ENCODE measurements around the gene S100A7. TPM values are rescaled to one million over a fixed set of nuclear protein-coding genes. Genes with fewer than 3 reads are reported as not detected.
"Not testable (repeated sequence)": the region's sequence is repeated elsewhere in the genome, so short reads cannot be mapped to it uniquely, and the experiment has no call there.

The S100A7 gene
- total RNA-seq, 4 donors from 2014 or later: 22.9 TPM; not detected in 3

DNA sequence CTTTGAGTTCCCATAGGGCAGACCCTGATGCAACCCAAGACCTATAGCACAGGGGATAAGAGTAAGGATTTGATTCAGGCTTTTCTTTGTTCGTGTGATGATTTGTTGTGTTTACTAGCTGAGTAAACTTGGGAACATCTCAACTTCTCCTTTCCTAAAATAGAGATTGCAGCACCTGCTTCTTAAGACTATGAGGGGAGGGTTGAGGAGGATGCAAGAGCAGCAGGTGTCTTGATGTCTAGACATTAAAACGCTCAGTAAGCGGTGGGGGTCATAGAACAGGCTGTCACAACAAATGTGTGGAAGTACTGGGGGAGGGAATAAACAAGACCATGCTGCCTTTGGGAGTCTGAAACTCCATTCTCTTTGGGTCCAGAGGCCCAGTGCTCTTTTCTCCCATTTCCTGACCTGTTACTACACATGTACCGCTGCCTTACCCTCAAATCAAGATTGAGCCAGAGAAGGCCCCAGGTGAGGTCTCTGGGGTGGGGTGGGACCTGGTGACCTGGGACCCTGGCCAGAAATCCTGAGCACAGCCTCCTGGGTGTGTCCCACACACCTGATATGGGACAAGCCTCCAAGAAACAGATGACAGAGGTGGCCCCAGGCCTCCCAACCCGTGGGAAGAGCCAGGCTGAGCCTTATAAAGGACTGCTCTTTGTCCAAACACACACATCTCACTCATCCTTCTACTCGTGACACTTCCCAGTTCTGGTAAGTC, 44.4 kb downstream of the S100A7 start, which contains the start of gene S100A7A:
S100A7A (plus strand) TSS at position 671 of the 721 bp plus-strand sequence. CDS start 1,563 bp downstream, outside the sequence.
- no peak for DNase-seq (ENCODE audit: low spot score in 2 of 2)
- H3K4me1 ChIP-seq: no peaks in the 10 kb centered on the region
- no peak within 1 kb of the TSS for H3K4me3 ChIP-seq
- no peaks in the 10 kb centered on the region for H3K36me3 ChIP-seq
- H3K27me3 ChIP-seq: no peaks in the 10 kb centered on the region
- WGBS, 2 donors: 70 to 77% methylated on average over 6 of the region's 6 CpGs
- peaks cover 0 to 21% (median 0%) of the 10 kb centered on the region in 4 donors for H3K9me3 ChIP-seq
- TF ChIP-seq EP300 (IDR thresholded peaks at IDR 0.05): no peak
- TF ChIP-seq POLR2A (IDR thresholded peaks at IDR 0.05): no peak
- TF ChIP-seq, protein P1, sequence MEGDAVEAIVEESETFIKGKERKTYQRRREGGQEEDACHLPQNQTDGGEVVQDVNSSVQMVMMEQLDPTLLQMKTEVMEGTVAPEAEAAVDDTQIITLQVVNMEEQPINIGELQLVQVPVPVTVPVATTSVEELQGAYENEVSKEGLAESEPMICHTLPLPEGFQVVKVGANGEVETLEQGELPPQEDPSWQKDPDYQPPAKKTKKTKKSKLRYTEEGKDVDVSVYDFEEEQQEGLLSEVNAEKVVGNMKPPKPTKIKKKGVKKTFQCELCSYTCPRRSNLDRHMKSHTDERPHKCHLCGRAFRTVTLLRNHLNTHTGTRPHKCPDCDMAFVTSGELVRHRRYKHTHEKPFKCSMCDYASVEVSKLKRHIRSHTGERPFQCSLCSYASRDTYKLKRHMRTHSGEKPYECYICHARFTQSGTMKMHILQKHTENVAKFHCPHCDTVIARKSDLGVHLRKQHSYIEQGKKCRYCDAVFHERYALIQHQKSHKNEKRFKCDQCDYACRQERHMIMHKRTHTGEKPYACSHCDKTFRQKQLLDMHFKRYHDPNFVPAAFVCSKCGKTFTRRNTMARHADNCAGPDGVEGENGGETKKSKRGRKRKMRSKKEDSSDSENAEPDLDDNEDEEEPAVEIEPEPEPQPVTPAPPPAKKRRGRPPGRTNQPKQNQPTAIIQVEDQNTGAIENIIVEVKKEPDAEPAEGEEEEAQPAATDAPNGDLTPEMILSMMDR (IDR thresholded peaks at IDR 0.05): no peak
- no peak within 1 kb of the TSS for H3K27ac ChIP-seq

DNA sequence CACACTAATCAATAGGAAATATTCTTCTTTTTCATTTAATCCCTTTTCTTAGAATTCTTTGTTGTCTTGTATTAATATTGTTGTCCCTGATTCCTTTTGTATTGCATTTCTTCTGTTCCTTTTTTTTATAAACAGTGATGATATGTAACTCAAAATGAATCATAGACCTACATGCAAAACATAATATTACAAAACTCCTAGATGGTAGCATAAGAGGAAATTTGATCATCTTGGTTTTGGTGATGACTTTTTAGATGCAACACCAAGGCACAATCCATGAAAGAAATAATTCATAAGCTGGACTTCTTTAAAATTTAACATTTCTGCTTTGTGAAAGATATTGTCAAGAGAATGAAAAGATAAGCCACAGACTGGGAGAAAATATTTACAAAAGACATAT, 46.5 kb downstream of the S100A7 start:
- H3K4me1 ChIP-seq; H3K36me3 ChIP-seq; H3K27me3 ChIP-seq; DNase-seq (ENCODE audit: low spot score in 2 of 2); H3K27ac ChIP-seq; H3K4me3 ChIP-seq: not testable (repeated sequence)
- H3K9me3 ChIP-seq: peaks cover 0 to 21% (median 0%) of the 10 kb centered on the region in 4 donors

Other genes with a start within 250 kb of the S100A7 start
- gene PRR9, start 243.1 kb downstream of the S100A7 start, total RNA-seq: not detected
- gene LORICRIN, start 201.0 kb downstream of the S100A7 start, total RNA-seq: under 1 TPM in 1 of 4 donors, not detected in 3; 0.44 TPM
- not detected for gene PGLYRP3, start 147.7 kb downstream of the S100A7 start, total RNA-seq
- not detected for gene PGLYRP4, start 111.8 kb downstream of the S100A7 start, total RNA-seq
- gene S100A9, start 102.8 kb downstream of the S100A7 start, total RNA-seq: 100 to 1,000 TPM in 2 of 4 donors, 10 to 100 TPM in 2; 58.8 to 793 (median 88.3) TPM
- gene S100A12, start 85.0 kb downstream of the S100A7 start, total RNA-seq: not detected
- gene S100A8, start 69.6 kb downstream of the S100A7 start, total RNA-seq: 100 to 1,000 TPM in 1 of 4 donors, 10 to 100 TPM in 1, 1 to 10 TPM in 2; 2.4 to 118 (median 10.6) TPM
- gene S100A7A, start 44.1 kb downstream of the S100A7 start, total RNA-seq: not detected
- gene S100A6, start 75.3 kb upstream of the S100A7 start, total RNA-seq: 1,000 to 10,000 TPM in 2 of 4 donors, 100 to 1,000 TPM in 2; 651 to 1,173 (median 946) TPM
- gene S100A5, start 80.3 kb upstream of the S100A7 start, total RNA-seq: not detected
- gene S100A4, start 85.2 kb upstream of the S100A7 start, total RNA-seq: 100 to 1,000 TPM; 398 to 439 (median 420) TPM
- 1 to 10 TPM in 2 of 4 donors, not detected in 2; 1.1 to 2.7 TPM for gene S100A3, start 88.6 kb upstream of the S100A7 start, total RNA-seq
- gene S100A2, start 105.2 kb upstream of the S100A7 start, total RNA-seq: 10 to 100 TPM in 1 of 4 donors, 1 to 10 TPM in 2, not detected in 1; 2.3 to 12.6 (median 4.2) TPM
- 100 to 1,000 TPM in 2 of 4 donors, 10 to 100 TPM in 2; 45.5 to 120 (median 77.1) TPM for gene S100A16, start 152.5 kb upstream of the S100A7 start, total RNA-seq
- 10 to 100 TPM in 1 of 4 donors, not detected in 3; 15.3 TPM for gene S100A14, start 155.7 kb upstream of the S100A7 start, total RNA-seq
- 100 to 1,000 TPM in 3 of 4 donors, 10 to 100 TPM in 1; 74.4 to 151 (median 121) TPM for gene S100A13, start 166.9 kb upstream of the S100A7 start, total RNA-seq
- gene S100A1, start 167.8 kb upstream of the S100A7 start, total RNA-seq: 100 to 1,000 TPM in 1 of 4 donors, 10 to 100 TPM in 3; 41.4 to 102 (median 69.2) TPM
- gene CHTOP, start 173.4 kb upstream of the S100A7 start, total RNA-seq: 10 to 100 TPM; 49.0 to 66.6 (median 56.5) TPM
- gene SNAPIN, start 198.1 kb upstream of the S100A7 start, total RNA-seq: 10 to 100 TPM; 34.1 to 59.9 (median 43.7) TPM
- 100 to 1,000 TPM in 1 of 4 donors, 10 to 100 TPM in 3; 62.8 to 102 (median 76.7) TPM for gene ILF2, start 210.3 kb upstream of the S100A7 start, total RNA-seq
- gene NPR1, start 218.0 kb upstream of the S100A7 start, total RNA-seq: 10 to 100 TPM; 36.9 to 87.5 (median 58.4) TPM